Thyroid gland (tissue), 4 donors: ENCODE data around the gene EIF4G1. TPM values are rescaled to one million over a fixed set of nuclear protein-coding genes. Genes with fewer than 3 reads are reported as not detected.
A peak's percentile ranks its signal among the peaks of the same experiment; 100 is the strongest.

Source experiments
- DNase-seq, 2 donors: peaks; one replicate each; pipeline ENCODE4 v3.0.0-alpha.2; 2019
- H3K27ac ChIP-seq, 3 donors: fragments of 200-600 bp; sonication (generic); 1 replicate in 2 of 3; 2 replicates in 1 of 3; pipeline ENCODE4 v1.5.1; 2016 to 2019; ENCODE audit warnings: mild to moderate bottlenecking in 1 of 3, moderate library complexity in 1 of 3
- H3K27me3 ChIP-seq: fragments of 200-600 bp; sonication (generic); one replicate; pipeline ENCODE4 v1.5.1; 2019
- H3K36me3 ChIP-seq, 2 donors: fragments of 200-600 bp; sonication (generic); one replicate each; pipeline ENCODE4 v1.5.1; 2016 to 2019
- H3K4me1 ChIP-seq, 2 donors: fragments of 200-600 bp; sonication (generic); one replicate each; pipeline ENCODE4 v1.5.1; 2017 to 2019
- H3K4me3 ChIP-seq, 3 donors: fragments of 200-600 bp; sonication (generic); replicated peaks in 1 of 3; 1 replicate in 2 of 3; 2 replicates in 1 of 3; pipeline ENCODE4 v1.5.1; 2016; ENCODE audit warnings: mild to moderate bottlenecking in 1 of 3
- H3K9me3 ChIP-seq: fragments of 200-600 bp; sonication (generic); one replicate; pipeline ENCODE4 v1.5.1; 2017
- POLR2A ChIP-seq, 2 donors: fragments of 450-650 bp; IDR thresholded peaks; one replicate each; pipeline ENCODE4 v1.6.1; 2017; ENCODE audit warnings: antibody characterized with exemption in 2 of 2, mild to moderate bottlenecking in 2 of 2, moderate library complexity in 1 of 2
- WGBS, 2 donors: methylation state at CpG; one replicate each; pipeline ENCODE4 v1.1.5; 2017; 5-methylcytosine and 5-hydroxymethylcytosine counted together
- intact Hi-C: fragments of 100-400 bp; cut with DNase I; formaldehyde crosslinking; loops from one replicate; pipeline ENCODE4 v1.15.1; 2023
- total RNA-seq, 4 donors: library from RNA; depleted of rRNA; stranded (reverse); fragments of >200 nt; gene quantifications; one replicate each; pipeline ENCODE4 v1.2.3, GENCODE V29; 2016
- TF ChIP-seq, protein P1 (sequence below), 6 experiments: fragments of 200-600 bp in 3 of 6; fragments of 450-650 bp in 3 of 6; sonication (generic) in 3 of 6; IDR thresholded peaks; one replicate each; pipeline ENCODE4 v1.5.1; 2016 to 2019; ENCODE audit warnings: antibody characterized with exemption in 6 of 6, mild to moderate bottlenecking in 2 of 6, inconsistent platforms in 1 of 6, moderate library complexity in 1 of 6

EIF4G1 gene
- total RNA-seq, 4 donors from 2014 or later: 206 to 418 (median 348) TPM

DNA sequence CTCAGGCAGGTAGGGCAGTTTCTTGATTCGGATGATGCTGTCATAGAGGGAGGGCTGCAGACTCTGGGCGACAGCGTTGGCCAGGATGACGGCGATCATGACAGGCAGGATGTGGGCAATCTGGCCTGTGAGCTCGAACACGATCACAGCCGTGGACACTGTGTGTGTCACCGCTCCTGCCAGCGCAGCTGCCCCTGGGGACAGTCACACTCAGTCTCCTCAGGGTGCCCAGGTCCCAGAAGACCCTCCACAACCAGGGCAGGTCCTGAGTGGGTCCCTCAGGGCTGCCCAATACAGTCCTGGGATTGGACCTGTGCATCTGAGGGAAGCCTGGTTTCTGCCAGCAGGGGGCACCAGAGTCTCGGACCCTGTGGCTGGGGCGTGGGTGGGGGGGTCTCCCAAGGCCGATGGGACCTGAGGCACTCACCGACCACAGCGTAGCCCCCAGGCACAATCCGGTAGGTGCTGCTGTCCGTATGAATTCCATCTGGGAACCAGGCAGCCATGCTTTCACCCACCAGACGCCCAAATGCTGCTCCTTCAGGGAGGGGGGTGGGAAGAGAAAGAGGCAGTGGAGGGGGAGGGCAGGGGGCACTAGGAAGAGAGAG lies 39.8 kb downstream of the EIF4G1 start:
- 40 to 66% methylated on average over 7 to 9 of the region's 18 CpGs for WGBS, 2 donors
- DNase-seq: peak; percentile 40 to 46
- no peaks in the 10 kb centered on the region for H3K9me3 ChIP-seq
- no peak for TF ChIP-seq POLR2A (IDR thresholded peaks at IDR 0.05)
- TF ChIP-seq, protein P1, sequence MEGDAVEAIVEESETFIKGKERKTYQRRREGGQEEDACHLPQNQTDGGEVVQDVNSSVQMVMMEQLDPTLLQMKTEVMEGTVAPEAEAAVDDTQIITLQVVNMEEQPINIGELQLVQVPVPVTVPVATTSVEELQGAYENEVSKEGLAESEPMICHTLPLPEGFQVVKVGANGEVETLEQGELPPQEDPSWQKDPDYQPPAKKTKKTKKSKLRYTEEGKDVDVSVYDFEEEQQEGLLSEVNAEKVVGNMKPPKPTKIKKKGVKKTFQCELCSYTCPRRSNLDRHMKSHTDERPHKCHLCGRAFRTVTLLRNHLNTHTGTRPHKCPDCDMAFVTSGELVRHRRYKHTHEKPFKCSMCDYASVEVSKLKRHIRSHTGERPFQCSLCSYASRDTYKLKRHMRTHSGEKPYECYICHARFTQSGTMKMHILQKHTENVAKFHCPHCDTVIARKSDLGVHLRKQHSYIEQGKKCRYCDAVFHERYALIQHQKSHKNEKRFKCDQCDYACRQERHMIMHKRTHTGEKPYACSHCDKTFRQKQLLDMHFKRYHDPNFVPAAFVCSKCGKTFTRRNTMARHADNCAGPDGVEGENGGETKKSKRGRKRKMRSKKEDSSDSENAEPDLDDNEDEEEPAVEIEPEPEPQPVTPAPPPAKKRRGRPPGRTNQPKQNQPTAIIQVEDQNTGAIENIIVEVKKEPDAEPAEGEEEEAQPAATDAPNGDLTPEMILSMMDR (IDR thresholded peaks at IDR 0.05): peak; percentile 18 to 80 (median 40)
- H3K27ac ChIP-seq: no peak overlapping the region
- no peaks in the 10 kb centered on the region for H3K4me1 ChIP-seq
- intact Hi-C loops: no loop called here
- no peaks in the 10 kb centered on the region for H3K36me3 ChIP-seq
- H3K4me3 ChIP-seq: no peak overlapping the region
- no peaks in the 10 kb centered on the region for H3K27me3 ChIP-seq

DNA sequence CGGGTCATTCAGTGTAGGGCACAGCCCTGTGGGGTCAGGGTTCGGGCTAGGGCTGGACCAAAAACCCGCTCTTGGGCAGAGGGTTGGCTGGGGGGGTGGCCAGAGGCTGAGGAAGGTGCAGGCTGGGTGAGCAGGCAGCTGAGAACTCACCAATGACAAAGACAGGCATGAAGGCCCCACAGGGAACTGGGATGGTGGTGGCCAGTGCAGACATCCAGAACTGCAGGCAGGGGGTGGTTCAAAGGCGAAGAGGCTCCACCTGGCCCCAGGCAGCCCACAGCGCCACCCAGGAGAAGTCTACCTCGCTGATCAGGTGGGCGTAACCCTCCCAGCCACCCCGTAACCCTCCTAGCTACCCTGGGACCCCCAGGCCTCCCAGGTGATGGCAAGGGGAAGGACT lies 40.3 kb downstream of the EIF4G1 start:
- Histone ChIP-seq H3K27ac (no peak overlapping the region), H3K4me3 (no peak overlapping the region)
- WGBS, 2 donors: 85 to 86% methylated on average over 7 to 8 of the region's 8 CpGs

GRCh38 chr3:184355261-184356040 lies 41.0 kb downstream of the EIF4G1 start:
- H3K9me3 ChIP-seq: no peaks in the 10 kb centered on the region
- intact Hi-C loops: no loop called here
- TF ChIP-seq POLR2A (IDR thresholded peaks at IDR 0.05): no peak
- TF ChIP-seq, protein P1 (IDR thresholded peaks at IDR 0.05): no peak
- no peak for DNase-seq
- peaks cover under 1 to 4% of the 10 kb centered on the region in 2 donors for H3K4me1 ChIP-seq
- no peaks in the 10 kb centered on the region for H3K36me3 ChIP-seq
- no peaks in the 10 kb centered on the region for H3K27me3 ChIP-seq
- H3K4me3 ChIP-seq: no peak overlapping the region
- no peak overlapping the region for H3K27ac ChIP-seq
- 90 to 92% methylated on average over 15 to 18 of the region's 18 CpGs for WGBS, 2 donors

More for the DNA sequence above, 40.3 kb downstream of the EIF4G1 start:
- no peaks in the 10 kb centered on the region for H3K36me3 ChIP-seq
- H3K9me3 ChIP-seq: no peaks in the 10 kb centered on the region
- no peaks in the 10 kb centered on the region for H3K4me1 ChIP-seq
- H3K27me3 ChIP-seq: no peaks in the 10 kb centered on the region
- intact Hi-C loops: no loop called here
- TF ChIP-seq POLR2A (IDR thresholded peaks at IDR 0.05): no peak
- TF ChIP-seq, protein P1 (IDR thresholded peaks at IDR 0.05): no peak
- DNase-seq: no peak

GRCh38 chr3:184357248-184358123 lies 43.1 kb downstream of the EIF4G1 start:
- Histone ChIP-seq H3K27me3 (no peaks in the 10 kb centered on the region), H3K4me3 (no peak overlapping the region), H3K9me3 (no peaks in the 10 kb centered on the region), H3K36me3 (no peaks in the 10 kb centered on the region), H3K4me1 (peaks cover 8 to 12% of the 10 kb centered on the region in 2 donors), H3K27ac (no peak overlapping the region)
- WGBS, 2 donors: 94 to 96% methylated on average over 18 to 24 of the region's 24 CpGs
- DNase-seq: no peak
- TF ChIP-seq POLR2A (IDR thresholded peaks at IDR 0.05): no peak
- TF ChIP-seq, protein P1 (IDR thresholded peaks at IDR 0.05): no peak
- intact Hi-C loops: no loop called here
